CD4-positive, alpha-beta T cell treated with Interleukin-1 beta for 1 hour (primary cell): Measurements from ENCODE around the gene HMBS.

ENCODE experiments used
- DNase-seq, 2 donors: peaks; one replicate each; pipeline ENCODE4 v3.0.0-alpha.2; 2020 to 2022

The HMBS gene

DNA sequence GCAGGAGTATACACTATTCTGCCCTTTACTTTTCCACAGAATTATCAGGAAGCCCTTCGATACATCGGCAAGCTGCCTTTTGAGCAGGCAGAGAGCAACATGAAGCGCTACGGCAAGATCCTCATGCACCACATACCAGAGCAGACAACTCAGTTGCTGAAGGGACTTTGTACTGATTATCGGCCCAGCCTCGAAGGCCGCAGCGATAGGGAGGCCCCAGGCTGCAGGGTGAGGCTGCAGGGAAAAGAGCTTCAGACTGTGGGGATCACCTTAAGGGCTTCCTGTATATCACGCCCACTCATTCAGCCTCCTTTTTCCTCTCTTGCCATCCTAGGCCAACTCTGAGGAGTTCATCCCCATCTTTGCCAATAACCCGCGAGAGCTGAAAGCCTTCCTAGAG is 6.8 kb upstream of the HMBS start:
- no peak for DNase-seq

GRCh38 chr11:119078675-119079420 is 5.8 kb upstream of the HMBS start:
- DNase-seq = no peak

- no peak for DNase-seq
Observed at GRCh38 chr11:119081682-119082260, 2.9 kb upstream of the HMBS start.

- DNase-seq = no peak
Observed at GRCh38 chr11:119085437-119085847, 761 bp downstream of the HMBS start.

- no peak for DNase-seq
Observed at GRCh38 chr11:119087123-119087522, 2.4 kb downstream of the HMBS start.

- no peak for DNase-seq
Observed at GRCh38 chr11:119087747-119088241, 3.1 kb downstream of the HMBS start.

- no peak for DNase-seq
Observed at GRCh38 chr11:119088406-119088805, 3.7 kb downstream of the HMBS start.

GRCh38 chr11:119089319-119089718 is 4.6 kb downstream of the HMBS start:
- DNase-seq = no peak

DNA sequence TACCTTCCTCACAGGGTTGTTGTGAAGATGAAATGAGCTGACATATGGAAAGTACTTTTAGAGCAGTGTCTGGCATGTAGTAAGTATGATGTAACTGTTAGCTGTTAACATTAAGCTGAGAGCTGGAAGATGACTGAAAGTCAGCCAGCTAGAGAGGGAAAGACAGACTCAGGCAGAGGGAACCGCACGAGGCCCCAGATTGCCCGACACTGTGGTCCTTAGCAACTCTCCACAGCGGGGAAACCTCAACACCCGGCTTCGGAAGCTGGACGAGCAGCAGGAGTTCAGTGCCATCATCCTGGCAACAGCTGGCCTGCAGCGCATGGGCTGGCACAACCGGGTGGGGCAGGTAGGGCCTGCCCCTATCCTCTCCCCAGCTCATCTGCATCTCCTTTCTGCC is 6.5 kb downstream of the HMBS start:
- no peak for DNase-seq

DNA sequence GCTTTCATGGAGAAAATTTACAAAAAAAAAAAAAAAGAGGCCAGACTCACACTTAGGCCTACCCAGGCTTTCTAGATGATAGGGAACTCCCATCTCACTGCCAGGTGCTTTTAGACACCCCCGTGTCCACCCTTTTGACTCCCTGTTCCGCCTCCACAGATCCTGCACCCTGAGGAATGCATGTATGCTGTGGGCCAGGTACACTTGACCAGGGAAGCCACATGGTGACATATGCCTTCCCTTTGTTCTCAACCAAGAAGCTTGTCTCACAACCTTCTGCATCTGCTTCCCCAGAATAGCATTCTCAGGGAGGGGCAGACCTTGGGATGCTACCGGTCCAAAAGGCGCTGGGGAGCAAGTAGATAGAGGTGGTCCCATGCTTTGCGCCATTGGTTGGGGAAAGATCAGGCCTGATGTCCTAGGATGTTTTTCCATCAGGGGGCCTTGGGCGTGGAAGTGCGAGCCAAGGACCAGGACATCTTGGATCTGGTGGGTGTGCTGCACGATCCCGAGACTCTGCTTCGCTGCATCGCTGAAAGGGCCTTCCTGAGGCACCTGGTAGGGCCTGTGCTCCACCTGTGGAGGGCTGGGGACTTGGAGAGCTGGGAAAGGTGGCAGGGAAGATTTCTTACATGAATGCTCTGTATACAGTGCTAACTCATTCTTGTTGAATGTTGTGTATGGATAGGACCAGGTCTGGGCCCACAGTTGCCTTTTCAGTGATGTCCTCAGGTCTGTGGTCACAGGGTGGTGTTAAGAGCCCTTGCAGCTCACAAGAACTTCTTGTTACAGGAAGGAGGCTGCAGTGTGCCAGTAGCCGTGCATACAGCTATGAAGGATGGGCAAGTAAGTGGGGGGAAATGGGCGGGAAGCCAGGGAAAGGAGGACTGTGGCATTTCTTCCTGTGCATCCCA is 7.5 kb downstream of the HMBS start:
- no peak for DNase-seq

GRCh38 chr11:119092880-119093842 is 8.5 kb downstream of the HMBS start:
- DNase-seq = no peak

- DNase-seq = peak; percentile 39 to 44
Observed at GRCh38 chr11:119093942-119094815, 9.5 kb downstream of the HMBS start.

GRCh38 chr11:119094816-119095065 is 10.1 kb downstream of the HMBS start:
- peak; percentile 71 to 81 for DNase-seq

GRCh38 chr11:119095066-119095880 is 10.6 kb downstream of the HMBS start:
- DNase-seq = peak; percentile 100

DNA sequence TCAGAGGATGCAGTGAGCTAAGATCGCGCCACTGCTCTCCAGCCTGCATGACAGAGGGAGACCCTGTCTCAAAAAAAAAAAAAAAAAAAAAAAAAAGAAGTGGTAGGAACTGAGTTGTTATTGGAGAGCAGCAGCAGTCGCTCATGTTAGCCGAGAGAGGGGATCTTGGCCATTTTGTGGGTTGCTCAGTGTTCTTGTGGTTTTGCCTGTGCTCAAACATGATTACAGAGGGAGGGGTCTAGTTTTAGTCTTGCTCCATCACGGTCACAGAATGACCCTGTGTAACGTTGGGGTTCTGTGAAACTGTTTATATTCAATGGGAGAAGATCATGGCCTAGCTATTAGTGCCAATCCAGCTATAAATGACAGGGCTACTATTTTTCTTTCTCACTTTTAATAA is 15.0 kb downstream of the HMBS start:
- no peak for DNase-seq

- DNase-seq = no peak
Observed at GRCh38 chr11:119100246-119100970, 15.7 kb downstream of the HMBS start.

- DNase-seq = no peak
Observed at GRCh38 chr11:119100994-119101758, 16.5 kb downstream of the HMBS start.

- DNase-seq = peak; percentile 84 to 87
Observed at GRCh38 chr11:119101759-119102423, 17.2 kb downstream of the HMBS start, which contains the start of gene DPAGT1. Gene DPAGT1 (minus strand): TSS chr11:119101853. CDS start chr11:119101655, 198 bp downstream.
